ENCODE measurements around the gene CYP11A1.

The CYP11A1 gene

DNA sequence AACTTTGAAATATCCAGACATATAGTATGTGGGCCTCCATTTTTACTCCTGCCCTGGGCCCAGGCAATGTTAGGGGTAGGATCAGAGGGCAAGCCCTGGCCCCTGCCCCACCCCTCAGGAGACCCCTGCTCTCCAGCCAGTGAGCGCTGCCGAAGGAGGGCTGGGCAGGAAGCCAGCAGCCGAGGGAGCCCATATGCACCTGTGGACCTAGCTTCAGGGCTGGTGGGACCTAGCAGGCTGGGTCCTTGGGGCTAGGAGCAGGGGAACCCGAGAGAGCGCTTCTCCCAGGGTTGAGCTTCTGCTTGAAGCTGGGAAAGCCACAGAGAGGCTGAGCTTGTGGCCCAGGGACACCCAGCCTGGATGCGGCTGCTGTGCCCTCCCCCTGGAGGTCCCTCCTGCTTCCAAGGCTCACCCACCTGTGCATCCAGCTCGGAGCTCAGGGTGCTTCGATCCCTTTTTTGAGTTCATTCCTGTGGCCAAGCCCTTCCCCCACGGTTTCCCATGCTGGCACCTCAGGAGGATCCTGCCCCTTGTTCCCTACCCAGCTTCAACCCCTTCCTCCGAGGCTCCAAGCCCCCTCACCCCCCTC lies 21.0 kb upstream of the CYP11A1 start:
- no peak overlapping the region for H2AFZ ChIP-seq

GRCh38 chr15:74387621-74388362 lies 20.3 kb upstream of the CYP11A1 start:
- Histone ChIP-seq H3K9ac (no peak overlapping the region), H3K36me3 (ENCODE audit: control insufficient read depth, insufficient read depth, low read length) (no peaks in the 10 kb centered on the region), H2AFZ (no peak overlapping the region), H3K4me2 (ENCODE audit: low read length) (no peak overlapping the region), H3K4me3 (ENCODE audit: low read depth, low read length) (no peak overlapping the region), H3K79me2 (no peaks in the 10 kb centered on the region), H3K27ac (no peak overlapping the region), H3K9me3 (ENCODE audit: control insufficient read depth, low read length) (no peaks in the 10 kb centered on the region), H3K27me3 (ENCODE audit: control insufficient read depth, insufficient read depth, low read length) (no peaks in the 10 kb centered on the region), H3K4me1 (peaks cover 4% of the 10 kb centered on the region)
- TF ChIP-seq CTCF (IDR thresholded peaks at IDR 0.05), result no peak

More for the DNA sequence above, 21.0 kb upstream of the CYP11A1 start:
- Histone ChIP-seq H3K9ac (no peak overlapping the region), H3K4me1 (peaks cover 4% of the 10 kb centered on the region), H3K4me3 (ENCODE audit: low read depth, low read length) (no peak overlapping the region), H3K27ac (no peak overlapping the region), H3K79me2 (no peaks in the 10 kb centered on the region), H3K36me3 (ENCODE audit: control insufficient read depth, insufficient read depth, low read length) (no peaks in the 10 kb centered on the region), H3K4me2 (ENCODE audit: low read length) (no peak overlapping the region), H3K9me3 (ENCODE audit: control insufficient read depth, low read length) (no peaks in the 10 kb centered on the region), H3K27me3 (ENCODE audit: control insufficient read depth, insufficient read depth, low read length) (no peaks in the 10 kb centered on the region)
- TF ChIP-seq CTCF (IDR thresholded peaks at IDR 0.05), result no peak

GRCh38 chr15:74387141-74387541 lies 19.7 kb upstream of the CYP11A1 start:
- Histone ChIP-seq H3K9ac (no peak overlapping the region), H3K79me2 (no peaks in the 10 kb centered on the region), H3K36me3 (ENCODE audit: control insufficient read depth, insufficient read depth, low read length) (no peaks in the 10 kb centered on the region), H3K27me3 (ENCODE audit: control insufficient read depth, insufficient read depth, low read length) (no peaks in the 10 kb centered on the region), H3K4me1 (peaks cover 4% of the 10 kb centered on the region), H2AFZ (no peak overlapping the region), H3K9me3 (ENCODE audit: control insufficient read depth, low read length) (no peaks in the 10 kb centered on the region), H3K27ac (no peak overlapping the region), H3K4me2 (ENCODE audit: low read length) (no peak overlapping the region), H3K4me3 (ENCODE audit: low read depth, low read length) (no peak overlapping the region)
- TF ChIP-seq CTCF (IDR thresholded peaks at IDR 0.05), result no peak

DNA sequence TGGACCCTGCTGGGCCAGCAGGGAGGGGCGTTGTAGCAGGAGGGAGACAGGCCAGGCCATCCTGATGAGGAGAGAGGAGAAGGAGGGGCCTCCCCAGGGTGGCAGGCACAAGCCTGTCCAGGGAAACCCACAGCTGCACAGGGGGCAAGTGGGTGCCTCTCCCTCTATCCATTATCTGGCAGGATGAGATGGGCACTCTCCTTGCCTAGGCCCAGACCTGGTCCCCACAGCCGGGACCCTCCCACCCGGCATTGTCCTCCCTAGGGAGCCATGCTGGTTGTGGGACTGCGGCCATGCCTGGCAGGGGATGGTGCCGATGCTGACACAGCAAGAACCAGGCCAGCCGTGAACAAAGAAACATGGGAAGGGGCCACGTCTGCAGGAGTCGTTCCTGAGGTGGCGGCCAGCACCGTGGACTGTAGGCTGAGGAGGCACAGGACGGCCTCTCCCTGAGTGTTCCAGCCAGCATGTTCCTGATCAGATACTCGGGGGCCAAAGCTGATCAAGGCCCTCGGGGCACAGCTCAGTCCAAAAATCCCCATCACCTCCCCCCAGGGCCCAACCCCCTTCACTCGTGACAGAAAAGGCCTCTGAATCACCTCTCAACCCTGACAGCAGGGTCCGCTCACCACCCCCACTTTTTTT lies 19.2 kb upstream of the CYP11A1 start:
- H3K4me2 ChIP-seq (ENCODE audit: low read length), result no peak overlapping the region
- H3K4me1 ChIP-seq, result peaks cover 4% of the 10 kb centered on the region
- no peak overlapping the region for H3K27ac ChIP-seq
- H3K4me3 ChIP-seq (ENCODE audit: low read depth, low read length), result no peak overlapping the region
- TF ChIP-seq CTCF (IDR thresholded peaks at IDR 0.05), result no peak
- no peaks in the 10 kb centered on the region for H3K9me3 ChIP-seq (ENCODE audit: control insufficient read depth, low read length)
- no peak overlapping the region for H3K9ac ChIP-seq
- H3K36me3 ChIP-seq (ENCODE audit: control insufficient read depth, insufficient read depth, low read length), result no peaks in the 10 kb centered on the region
- H3K27me3 ChIP-seq (ENCODE audit: control insufficient read depth, insufficient read depth, low read length), result no peaks in the 10 kb centered on the region
- no peak overlapping the region for H2AFZ ChIP-seq
- H3K79me2 ChIP-seq, result no peaks in the 10 kb centered on the region
